GM04503 (cell line): ENCODE results near the gene PAX6.

Experiments used
- DNase-seq: peaks from one replicate; pipeline ENCODE4 v3.0.0-alpha.2; 2012; ENCODE audit warnings: low read depth

PAX6 gene

GRCh38 chr11:31810779-31811647 lies at the start of gene PAX6:
TSS of gene PAX6 (minus strand) at chr11:31811322. CDS start at chr11:31806411, 4,911 bp downstream.
- peak; percentile 42 for DNase-seq

- DNase-seq: no peak
Observed at GRCh38 chr11:31860391-31860790, 49.3 kb upstream of the PAX6 start.

- DNase-seq: no peak
Observed at GRCh38 chr11:31856248-31856647, 45.1 kb upstream of the PAX6 start.

- DNase-seq: no peak
Observed at GRCh38 chr11:31855466-31855865, 44.3 kb upstream of the PAX6 start.

GRCh38 chr11:31850365-31850764 lies 39.2 kb upstream of the PAX6 start:
- no peak for DNase-seq

- no peak for DNase-seq
Observed at GRCh38 chr11:31847761-31848160, 36.6 kb upstream of the PAX6 start.

GRCh38 chr11:31845331-31845730 lies 34.2 kb upstream of the PAX6 start:
- no peak for DNase-seq

- no peak for DNase-seq
Observed at GRCh38 chr11:31844351-31844750, 33.2 kb upstream of the PAX6 start.

- DNase-seq: no peak
Observed at GRCh38 chr11:31841435-31841834, 30.3 kb upstream of the PAX6 start.

GRCh38 chr11:31834237-31834636 lies 23.1 kb upstream of the PAX6 start:
- no peak for DNase-seq

- DNase-seq: no peak
Observed at GRCh38 chr11:31830406-31830805, 19.3 kb upstream of the PAX6 start.

GRCh38 chr11:31828217-31828616 lies 17.1 kb upstream of the PAX6 start:
- no peak for DNase-seq

GRCh38 chr11:31827455-31828206 lies 16.5 kb upstream of the PAX6 start:
- no peak for DNase-seq

GRCh38 chr11:31826536-31827438 lies 15.7 kb upstream of the PAX6 start:
- no peak for DNase-seq

GRCh38 chr11:31825838-31826484 lies 14.8 kb upstream of the PAX6 start:
- no peak for DNase-seq

GRCh38 chr11:31824879-31825837 lies 14.0 kb upstream of the PAX6 start:
- no peak for DNase-seq

GRCh38 chr11:31824332-31824878 lies 13.3 kb upstream of the PAX6 start:
- no peak for DNase-seq

GRCh38 chr11:31823644-31824331 lies 12.7 kb upstream of the PAX6 start:
- no peak for DNase-seq

GRCh38 chr11:31822927-31823643 lies 12.0 kb upstream of the PAX6 start:
- DNase-seq: no peak
